C1 segment of cervical spinal cord (tissue), 14 donors: ENCODE measurements around the gene GBF1.
"Not testable (repeated sequence)": the region's sequence is repeated elsewhere in the genome, so short reads cannot be mapped to it uniquely, and the experiment has no call there.

Source experiments
- DNase-seq, 14 donors: peaks; one replicate each; lab custom pipeline; 2025; lab: John Stamatoyannopoulos, UW

Gene GBF1

DNA sequence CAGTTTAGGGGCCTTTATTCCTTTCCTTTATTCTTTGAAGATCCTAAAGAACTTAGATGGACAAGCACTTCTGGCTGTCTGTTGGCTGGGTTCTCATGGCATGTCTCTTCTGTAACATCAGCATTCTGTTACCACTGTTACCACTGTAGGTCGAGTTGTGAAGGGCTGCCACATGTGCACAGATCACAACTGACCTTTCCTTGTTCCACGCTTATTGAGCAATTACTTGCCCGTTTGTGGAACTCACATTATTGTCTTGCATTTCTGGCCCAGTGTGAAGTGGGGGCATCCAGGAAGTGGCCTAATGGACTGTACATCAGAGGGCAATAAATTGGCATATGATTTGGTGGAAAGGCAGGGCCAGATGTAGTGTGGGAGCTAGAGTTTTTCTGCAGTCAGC lies 23.7 kb downstream of the GBF1 start:
- no peak for DNase-seq

DNA sequence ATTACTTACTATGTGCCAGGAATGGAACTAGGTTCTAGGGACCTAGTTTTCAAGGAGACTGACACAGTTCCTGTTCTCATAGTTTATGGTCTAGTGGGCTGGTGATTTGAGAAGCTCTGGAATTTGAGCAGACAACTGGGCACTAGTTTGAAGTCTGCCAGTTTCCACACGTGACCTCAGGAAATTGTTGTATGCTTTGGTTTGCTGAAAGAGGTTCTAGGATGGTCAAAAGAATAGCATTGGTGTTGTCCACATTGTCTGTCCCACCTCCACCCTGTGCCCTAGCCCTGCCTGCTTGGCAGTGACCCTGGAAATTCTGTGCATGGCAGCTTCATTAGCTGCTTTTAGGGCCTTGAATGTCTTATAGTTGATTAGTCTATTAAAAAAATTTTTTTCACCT lies 28.7 kb downstream of the GBF1 start:
- DNase-seq = no peak

DNA sequence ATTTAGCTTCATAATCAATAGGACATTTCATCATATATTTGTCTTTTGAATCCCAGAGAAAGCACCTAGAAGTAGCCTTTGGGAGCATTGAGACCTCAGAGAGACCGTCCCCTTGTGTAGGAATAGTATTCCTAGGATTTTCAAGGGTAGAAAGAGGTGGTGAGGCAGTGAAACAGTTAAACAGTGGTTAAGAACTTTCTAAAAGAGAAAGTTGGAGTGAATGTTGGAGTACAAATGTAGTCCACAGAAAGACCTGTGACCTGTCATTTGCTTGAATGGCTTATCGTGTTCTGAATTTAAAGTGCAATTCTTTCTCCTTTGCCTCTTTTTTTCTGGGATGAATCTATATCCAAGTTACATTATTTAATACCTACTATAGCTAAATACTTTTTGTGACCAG lies 30.0 kb downstream of the GBF1 start:
- DNase-seq = no peak

GRCh38 chr10:102279104-102279503 lies 33.8 kb downstream of the GBF1 start:
- DNase-seq = no peak

GRCh38 chr10:102280397-102281101 lies 35.2 kb downstream of the GBF1 start:
- peak in 2 of 14 donors; percentile 1 to 19 for DNase-seq

- no peak for DNase-seq
Measured at GRCh38 chr10:102281102-102281487, 35.8 kb downstream of the GBF1 start.

GRCh38 chr10:102283488-102283887 lies 38.2 kb downstream of the GBF1 start:
- DNase-seq = no peak

DNA sequence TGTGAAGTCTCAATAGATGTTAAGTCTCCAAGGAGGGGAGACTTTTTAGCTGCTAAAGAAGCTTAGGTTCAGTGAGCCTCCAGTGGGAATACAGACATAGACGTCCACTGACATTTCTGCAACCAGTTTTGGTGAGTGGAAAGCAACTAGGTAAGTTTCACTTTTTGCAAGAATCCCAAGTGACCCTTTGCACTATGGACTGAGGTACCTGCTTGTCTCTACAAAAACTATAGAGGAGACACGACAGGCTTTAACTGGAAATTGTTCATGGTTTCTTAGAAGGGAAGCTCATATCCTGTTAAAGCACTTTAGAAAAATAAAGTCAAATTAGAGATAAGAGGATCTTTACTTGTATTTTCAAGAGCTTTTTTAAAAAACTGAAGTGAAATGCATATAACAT lies 38.6 kb downstream of the GBF1 start:
- DNase-seq = no peak

GRCh38 chr10:102284531-102284930 lies 39.2 kb downstream of the GBF1 start:
- DNase-seq = no peak

DNA sequence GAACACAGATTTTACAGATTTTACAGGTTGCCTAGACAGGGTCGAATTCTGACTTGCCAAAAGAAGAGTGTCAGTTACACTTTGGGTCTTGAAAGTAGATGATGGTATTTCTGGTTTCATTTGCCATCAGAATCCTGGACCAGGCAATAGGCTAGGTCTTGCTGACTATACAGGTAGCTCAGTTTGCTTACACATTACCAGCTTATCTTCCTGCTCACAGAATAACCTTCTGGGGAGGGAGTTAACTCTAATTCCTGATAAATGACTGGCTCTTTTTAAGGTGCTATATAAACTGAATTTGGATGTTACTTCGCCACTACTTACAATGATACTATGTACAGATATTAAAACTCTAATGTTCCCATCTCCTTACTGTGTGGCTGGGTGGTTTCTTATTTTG lies 39.8 kb downstream of the GBF1 start:
- no peak for DNase-seq

DNA sequence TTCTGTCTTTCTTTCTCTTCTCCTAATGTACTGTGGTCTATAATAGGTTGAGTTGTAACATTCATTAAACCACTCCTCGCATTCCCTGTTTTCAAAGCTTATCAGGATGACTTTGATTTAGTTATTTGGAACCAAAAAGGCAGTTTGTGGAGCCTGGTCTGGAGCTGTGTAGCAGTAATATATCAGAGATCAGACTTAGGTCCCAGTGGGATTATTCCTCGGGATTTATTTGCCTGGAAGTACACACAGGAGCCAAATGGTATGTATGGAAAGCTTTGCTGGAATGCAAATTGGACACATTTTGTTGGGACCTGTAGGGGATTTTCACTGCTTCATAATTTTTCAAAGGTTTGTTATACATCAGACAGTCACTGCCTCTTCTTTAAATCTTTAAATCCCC lies 40.9 kb downstream of the GBF1 start:
- DNase-seq = no peak

GRCh38 chr10:102287538-102287937 lies 42.2 kb downstream of the GBF1 start:
- DNase-seq = no peak

DNA sequence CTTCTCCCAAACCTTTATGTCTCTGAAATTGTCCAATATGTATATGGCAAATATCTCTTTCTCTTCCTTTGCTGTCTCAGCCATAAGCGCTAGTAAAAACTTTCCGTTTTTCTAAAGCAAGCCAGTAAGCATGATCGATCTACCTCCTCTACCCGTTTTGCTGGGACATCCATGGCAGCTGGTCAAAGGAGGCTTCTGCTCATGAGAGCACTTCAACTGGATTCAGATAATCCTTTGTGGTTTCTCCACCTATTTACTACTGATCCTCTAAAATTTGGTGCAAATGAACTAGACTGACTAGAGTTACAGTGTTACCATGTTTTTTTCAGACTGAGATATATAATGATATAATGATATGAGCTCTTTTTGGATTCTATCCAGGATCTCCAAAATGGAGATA lies 42.7 kb downstream of the GBF1 start:
- no peak for DNase-seq

- DNase-seq = no peak
Measured at GRCh38 chr10:102289356-102289755, 44.0 kb downstream of the GBF1 start.

DNA sequence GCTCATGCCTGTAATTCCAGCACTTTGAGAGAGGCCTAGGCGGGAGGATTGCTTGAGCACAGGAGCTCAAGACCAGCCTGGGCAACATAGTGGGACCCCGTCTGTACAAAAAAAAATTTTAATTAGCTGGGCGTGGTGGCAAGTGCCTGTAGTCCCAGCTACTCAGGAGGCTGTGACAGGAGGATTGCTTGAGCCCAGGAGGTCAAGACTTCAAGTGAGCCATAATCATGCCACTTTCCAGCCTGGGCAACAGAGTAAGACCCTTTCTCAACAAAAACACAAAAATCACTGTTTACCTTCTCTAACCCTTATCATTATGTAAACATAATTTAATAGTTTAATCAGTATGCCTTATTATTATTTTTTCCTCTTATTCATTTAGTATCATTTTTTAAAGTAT lies 44.5 kb downstream of the GBF1 start:
- DNase-seq = no peak

DNA sequence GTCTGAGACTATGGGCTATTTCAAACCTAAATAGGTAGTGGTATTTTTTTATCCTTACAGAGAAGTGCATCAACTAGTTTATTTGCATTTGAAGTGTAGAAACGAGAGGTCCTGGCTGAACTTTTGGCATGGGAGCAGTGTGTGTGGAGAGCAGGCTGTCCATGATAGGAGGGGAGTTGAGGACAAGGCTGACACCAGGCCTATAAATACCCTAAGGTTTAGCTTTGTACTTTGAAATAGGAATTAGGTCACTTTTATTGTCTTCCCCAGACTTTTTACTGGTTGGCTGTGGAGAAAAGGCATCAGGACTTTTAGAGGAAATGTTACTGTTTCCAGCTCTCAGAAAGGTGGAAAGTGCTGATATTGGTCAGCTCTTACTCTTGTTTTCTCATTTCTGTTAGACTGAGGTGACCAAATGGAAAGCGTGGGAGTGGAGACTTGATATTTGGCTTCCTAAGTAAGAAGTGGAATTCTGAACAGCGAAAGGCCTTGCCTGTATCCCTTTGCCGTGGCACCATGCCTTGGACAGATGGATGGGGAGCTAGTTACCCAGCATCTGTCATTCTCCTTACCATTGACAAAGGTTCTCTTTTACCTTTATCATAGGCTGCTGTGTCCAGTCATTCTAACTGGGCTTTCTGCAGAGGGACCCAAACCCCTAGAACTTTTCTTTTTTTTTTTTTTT lies 46.0 kb downstream of the GBF1 start:
- peak in 1 of 14 donors; percentile 45 for DNase-seq

GRCh38 chr10:102297101-102297500 lies 51.8 kb downstream of the GBF1 start:
- no peak for DNase-seq

DNA sequence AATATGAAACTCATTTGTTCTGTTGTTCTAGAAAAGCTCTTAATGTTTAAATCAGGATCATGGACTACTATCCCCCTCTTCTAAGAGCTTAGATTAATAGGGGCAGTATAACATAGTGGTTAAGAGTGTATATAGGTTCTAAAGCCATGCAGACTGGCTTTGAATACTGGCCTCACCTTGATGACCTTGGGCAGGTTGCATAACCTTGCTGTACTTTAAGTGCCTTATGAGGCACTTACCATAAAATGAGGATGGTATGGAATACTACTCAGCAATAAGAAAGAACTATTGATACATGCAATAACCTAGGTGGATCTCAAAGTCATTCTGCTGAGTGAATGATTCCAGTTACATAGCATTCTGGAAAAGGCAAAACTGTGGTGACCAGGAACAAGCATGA lies 53.6 kb downstream of the GBF1 start:
- no peak for DNase-seq

DNA sequence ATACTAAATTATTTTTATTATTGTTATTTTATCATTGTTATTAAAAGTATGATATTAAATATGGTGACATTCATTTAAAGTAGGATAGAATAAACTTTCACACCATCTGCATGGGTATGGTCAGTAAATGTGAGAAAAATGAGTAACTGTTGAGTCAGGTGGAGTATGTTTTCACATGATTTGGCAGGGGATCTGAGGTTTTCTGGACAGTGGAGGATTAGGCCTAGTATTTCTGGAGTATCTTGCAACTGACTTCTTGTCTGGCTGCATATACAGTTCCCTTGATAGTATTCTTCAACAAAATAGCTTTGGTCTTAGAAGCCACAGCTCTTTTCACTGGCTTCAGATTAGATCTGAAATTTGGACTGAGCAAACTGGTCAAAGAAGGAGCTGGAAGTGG lies 54.5 kb downstream of the GBF1 start:
- DNase-seq = no peak

GRCh38 chr10:102300278-102300843 lies 55.0 kb downstream of the GBF1 start:
- DNase-seq = no peak

DNA sequence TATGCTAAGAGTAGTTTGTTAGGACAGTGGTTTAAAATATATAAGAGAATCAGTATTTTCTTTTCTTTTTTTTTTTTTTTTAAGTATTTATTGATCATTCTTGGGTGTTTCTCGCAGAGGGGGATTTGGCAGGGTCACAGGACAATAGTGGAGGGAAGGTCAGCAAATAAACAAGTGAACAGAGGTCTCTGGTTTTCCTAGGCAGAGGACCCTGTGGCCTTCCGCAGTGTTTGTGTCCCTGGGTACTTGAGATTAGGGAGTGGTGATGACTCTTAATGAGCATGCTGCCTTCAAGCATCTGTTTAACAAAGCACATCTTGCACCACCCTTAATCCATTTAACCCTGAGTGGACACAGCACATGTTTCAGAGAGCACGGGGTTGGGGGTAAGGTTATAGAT lies 55.6 kb downstream of the GBF1 start:
- not testable (repeated sequence) for DNase-seq

DNA sequence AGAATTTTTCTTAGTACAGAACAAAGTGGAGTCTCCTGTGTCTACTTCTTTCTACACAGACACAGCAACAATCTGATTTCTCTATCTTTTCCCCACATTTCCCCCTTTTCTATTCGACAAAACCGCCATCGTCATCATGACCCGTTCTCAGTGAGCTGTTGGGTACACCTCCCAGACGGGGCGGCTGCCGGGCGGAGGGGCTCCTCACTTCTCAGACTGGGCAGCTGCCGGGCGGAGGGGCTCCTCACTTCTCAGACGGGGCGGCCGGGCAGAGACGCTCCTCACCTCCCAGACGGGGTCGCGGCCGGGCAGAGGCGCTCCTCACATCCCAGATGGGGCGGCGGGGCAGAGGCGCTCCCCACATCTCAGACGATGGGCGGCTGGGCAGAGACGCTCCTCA lies 56.0 kb downstream of the GBF1 start:
- DNase-seq = not testable (repeated sequence)

- no peak for DNase-seq
Measured at GRCh38 chr10:102302611-102303010, 57.3 kb downstream of the GBF1 start.
